Aorta (tissue), 5 donors: ENCODE measurements around the gene MAP2K5. TPM values are rescaled to one million over a fixed set of nuclear protein-coding genes. Genes with fewer than 3 reads are reported as not detected.
A peak's percentile ranks its signal among the peaks of the same experiment; 100 is the strongest.

Experiments
- ATAC-seq: fragments of 200-7000 bp; cut with Tn5 transposase; one replicate; pipeline ENCODE4 v1.9.1; 2022; ENCODE audit warnings: moderate library complexity; ENCODE audit not compliant: low FRiP score
- DNase-seq, 2 donors: peaks; one replicate each; pipeline ENCODE4 v3.0.0-alpha.2; 2020
- H3K27ac ChIP-seq, 2 donors: one replicate each; pipeline ENCODE4 v1.5.1; 2013; ENCODE audit warnings: low read length in 2 of 2, mild to moderate bottlenecking in 2 of 2, moderate library complexity in 2 of 2, control low read depth in 1 of 2, inconsistent platforms in 1 of 2, low read depth in 1 of 2
- H3K27me3 ChIP-seq, 2 donors: one replicate each; pipeline ENCODE4 v1.6.1; 2013; ENCODE audit warnings: control low read depth in 1 of 2, low read length in 1 of 2, mild to moderate bottlenecking in 1 of 2, moderate library complexity in 1 of 2; ENCODE audit not compliant: insufficient read depth in 2 of 2, control insufficient read depth in 1 of 2
- H3K36me3 ChIP-seq, 2 donors: one replicate each; pipeline ENCODE4 v1.6.1; 2013; ENCODE audit warnings: control low read depth in 1 of 2, low read length in 1 of 2, mild to moderate bottlenecking in 1 of 2; ENCODE audit not compliant: insufficient read depth in 2 of 2, control insufficient read depth in 1 of 2
- H3K4me1 ChIP-seq, 2 donors: one replicate each; pipeline ENCODE4 v1.6.1; 2013; ENCODE audit warnings: low read length in 2 of 2, control low read depth in 1 of 2, mild to moderate bottlenecking in 1 of 2, moderate library complexity in 1 of 2; ENCODE audit not compliant: insufficient read depth in 2 of 2, control insufficient read depth in 1 of 2
- H3K4me3 ChIP-seq, 2 donors: one replicate each; pipeline ENCODE4 v1.5.1; 2013; ENCODE audit warnings: low read length in 2 of 2, control low read depth in 1 of 2, mild to moderate bottlenecking in 1 of 2
- H3K9me3 ChIP-seq: one replicate; pipeline ENCODE4 v1.6.1; 2013; ENCODE audit warnings: mild to moderate bottlenecking, low read length; ENCODE audit not compliant: control insufficient read depth
- WGBS, 2 donors: extraction: QIAGEN DNeasy Blood & Tissue Kit; methylation state at CpG; one replicate each; pipeline ENCODE4 v1.1.7; 2013; 5-methylcytosine and 5-hydroxymethylcytosine counted together
- intact Hi-C, 2 donors: fragments of 100-400 bp; cut with DNase I; formaldehyde crosslinking; loops; one replicate each; pipeline versions ENCODE4 v1.14.2 to v1.15.0; 2022
- polyA plus RNA-seq, 2 donors: library from polyadenylated mRNA; stranded (reverse); fragments of 200-250 nt; gene quantifications; one replicate each; pipeline ENCODE4 v1.2.3, GENCODE V29; 2013
- total RNA-seq, 2 donors: library from RNA; stranded (reverse); fragmentation: NEBNext Ultra II Directional; extraction: Animal tissue kit (Norgen Biotek cat#: 25700); gene quantifications; one replicate each; pipeline ENCODE4 v1.2.1, GENCODE V29; 2021
- donor health status: healthy with polysubstance abuse.
- donor health status: Bipolar disorder and iron deficiency.
- donor health status: DM: no; HTN: no; CAD: no.
- donor health status: DM: no; HTN: no; CAD: no.
- donor health status: DM: yes; HTN: yes; CAD: no.

Gene MAP2K5
- total and polyA plus RNA-seq, 4 donors, result 7.3 to 29.2 (median 17.1) TPM

- peaks cover 3% of the 10 kb centered on the region for H3K9me3 ChIP-seq
- no peak overlapping the region for H3K27ac ChIP-seq
- no peak overlapping the region for H3K4me3 ChIP-seq
- WGBS, 2 donors, result 14 to 18% methylated on average over 66 to 68 of the region's 68 CpGs
- H3K27me3 ChIP-seq, result no peaks in the 10 kb centered on the region
- no peaks in the 10 kb centered on the region for H3K36me3 ChIP-seq
- DNase-seq, result peak in 1 of 2 donors; percentile 65
- no peak for ATAC-seq
- intact Hi-C loops, result loop anchor here (5.0 to 10.0 kb wide), 3 partner anchors 285 to 373 kb away; partner anchors contain the start of genes C15orf61 (in 1 of the 2) and MAP2K5 (in 1 of the 2)
- H3K4me1 ChIP-seq, result no peaks in the 10 kb centered on the region
These were observed 287.4 kb downstream of the MAP2K5 start for GRCh38 chr15:67829647-67830504.

DNA sequence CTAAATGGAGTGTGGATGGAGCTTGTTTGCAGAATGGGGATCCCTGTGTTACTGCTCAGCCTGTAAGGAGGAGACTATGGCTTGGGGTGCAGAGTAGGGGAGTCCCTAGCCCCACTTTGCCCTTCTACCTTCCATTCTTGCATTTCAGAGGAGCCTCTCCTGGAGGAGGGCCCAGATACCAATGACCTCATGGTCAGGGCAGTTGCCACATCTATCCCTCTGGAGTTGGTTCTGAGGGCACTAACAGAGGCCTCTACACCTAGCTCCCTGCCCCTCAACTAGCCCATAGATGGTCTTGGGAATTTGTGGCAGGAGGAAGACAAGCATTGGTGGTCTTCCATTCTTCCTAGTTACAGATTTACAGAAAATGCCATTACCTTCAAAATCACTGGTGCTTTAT lies 288.9 kb downstream of the MAP2K5 start:
- DNase-seq, result no peak
- H3K9me3 ChIP-seq, result no peaks in the 10 kb centered on the region
- ATAC-seq, result no peak
- H3K4me1 ChIP-seq, result no peaks in the 10 kb centered on the region
- intact Hi-C loops, result loop anchor here (5.0 to 10.0 kb wide), 3 partner anchors 287 to 374 kb away; partner anchors contain the start of genes C15orf61 (in 1 of the 2) and MAP2K5 (in 1 of the 2)
- H3K27ac ChIP-seq, result no peak overlapping the region
- no peaks in the 10 kb centered on the region for H3K36me3 ChIP-seq
- H3K27me3 ChIP-seq, result no peaks in the 10 kb centered on the region
- H3K4me3 ChIP-seq, result no peak overlapping the region

- Histone ChIP-seq H3K36me3 (no peaks in the 10 kb centered on the region), H3K27me3 (no peaks in the 10 kb centered on the region), H3K9me3 (no peaks in the 10 kb centered on the region), H3K4me3 (no peak overlapping the region), H3K27ac (no peak overlapping the region), H3K4me1 (no peaks in the 10 kb centered on the region)
- ATAC-seq (no peak), DNase-seq (peak in 1 of 2 donors; percentile 43)
- intact Hi-C loops, result loop anchor here (5.0 to 10.0 kb wide), 3 partner anchors 287 to 375 kb away; partner anchors contain the start of genes C15orf61 (in 1 of the 2) and MAP2K5 (in 1 of the 2)
- WGBS, 2 donors, result 30 to 33% methylated on average over 9 of the region's 9 CpGs
These were observed 289.6 kb downstream of the MAP2K5 start for GRCh38 chr15:67832031-67832551.

GRCh38 chr15:67832897-67833709 lies 290.6 kb downstream of the MAP2K5 start:
- ATAC-seq (no peak), DNase-seq (peak in 1 of 2 donors; percentile 59)
- H3K4me3 ChIP-seq, result no peak overlapping the region
- 10 to 12% methylated on average over 32 of the region's 32 CpGs for WGBS, 2 donors
- no peaks in the 10 kb centered on the region for H3K4me1 ChIP-seq
- no peak overlapping the region for H3K27ac ChIP-seq
- no peaks in the 10 kb centered on the region for H3K36me3 ChIP-seq
- no peaks in the 10 kb centered on the region for H3K27me3 ChIP-seq
- no peaks in the 10 kb centered on the region for H3K9me3 ChIP-seq
- intact Hi-C loops, result loop anchor here (5.0 to 10.0 kb wide), 3 partner anchors 288 to 376 kb away; partner anchors contain the start of genes C15orf61 (in 1 of the 2) and MAP2K5 (in 1 of the 2)

GRCh38 chr15:67833710-67834511 lies 291.4 kb downstream of the MAP2K5 start:
- DNase-seq (peak in 1 of 2 donors; percentile 79), ATAC-seq (peak; percentile 39)
- Histone ChIP-seq H3K27ac (no peak overlapping the region), H3K9me3 (no peaks in the 10 kb centered on the region), H3K4me3 (no peak overlapping the region), H3K36me3 (no peaks in the 10 kb centered on the region), H3K4me1 (no peaks in the 10 kb centered on the region), H3K27me3 (no peaks in the 10 kb centered on the region)
- intact Hi-C loops, result loop anchor here (2.0 to 10.0 kb wide), 4 partner anchors 289 to 377 kb away; partner anchors contain the start of genes C15orf61 (in 1 of the 2) and MAP2K5 (in 1 of the 2)
- 2 to 3% methylated on average over 43 to 44 of the region's 44 CpGs for WGBS, 2 donors

GRCh38 chr15:67834581-67835296 lies 292.2 kb downstream of the MAP2K5 start:
- Histone ChIP-seq H3K4me3 (no peak overlapping the region), H3K27me3 (no peaks in the 10 kb centered on the region), H3K4me1 (no peaks in the 10 kb centered on the region), H3K9me3 (no peaks in the 10 kb centered on the region), H3K36me3 (no peaks in the 10 kb centered on the region), H3K27ac (no peak overlapping the region)
- intact Hi-C loops, result loop anchor here (2.0 to 10.0 kb wide), 4 partner anchors 290 to 378 kb away; partner anchors contain the start of genes C15orf61 (in 1 of the 2) and MAP2K5 (in 1 of the 2)
- WGBS, 2 donors, result 1 to 2% methylated on average over 53 to 59 of the region's 59 CpGs
- ATAC-seq (no peak), DNase-seq (no peak)

DNA sequence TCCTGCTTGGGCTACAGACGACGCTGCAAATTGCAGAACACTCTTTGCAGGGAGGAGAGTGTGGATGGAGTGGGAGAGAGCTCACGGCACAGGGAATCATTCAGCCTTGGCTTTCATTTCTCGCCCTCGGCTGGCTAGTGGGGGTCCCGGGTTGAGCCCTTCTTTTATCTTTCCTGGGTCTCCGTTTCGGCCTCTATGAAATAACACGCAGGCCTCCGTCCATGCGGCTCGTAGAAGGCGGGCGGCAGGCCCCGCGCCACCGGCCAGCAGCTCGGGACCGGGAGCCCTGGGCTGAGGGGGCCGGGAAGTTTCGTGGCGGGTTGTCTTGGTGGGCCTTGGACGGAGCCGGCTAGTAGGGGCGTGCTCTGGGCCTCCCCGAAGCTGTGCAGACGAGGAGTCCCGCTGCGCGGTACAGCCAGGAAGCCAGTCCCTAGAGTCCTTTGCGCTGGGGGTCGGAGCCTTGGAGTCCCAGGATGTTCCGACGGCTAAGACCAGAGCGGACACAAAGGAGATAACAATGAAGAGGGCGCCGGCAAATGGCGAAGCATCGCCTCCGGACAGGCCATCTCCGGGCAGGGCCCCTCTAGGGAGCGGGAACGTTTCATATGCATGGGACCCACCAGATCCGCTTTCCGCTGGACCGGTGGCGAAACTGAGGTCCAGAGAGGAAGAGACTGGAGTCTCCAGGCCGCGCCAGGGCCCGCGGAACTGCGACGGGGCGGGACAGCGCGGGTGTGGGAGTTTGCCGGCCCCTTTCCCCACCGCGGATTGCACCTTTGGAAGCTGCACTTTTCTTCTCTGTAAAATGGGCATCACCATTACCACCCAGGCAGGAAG lies 293.0 kb downstream of the MAP2K5 start:
- no peak for ATAC-seq
- DNase-seq, result no peak
- intact Hi-C loops, result loop anchor here (2.0 to 10.0 kb wide), 3 partner anchors 291 to 379 kb away; partner anchors contain the start of genes C15orf61 (in 1 of the 2) and MAP2K5 (in 1 of the 2)
- H3K9me3 ChIP-seq, result no peaks in the 10 kb centered on the region
- no peaks in the 10 kb centered on the region for H3K4me1 ChIP-seq
- no peak overlapping the region for H3K4me3 ChIP-seq
- H3K36me3 ChIP-seq, result no peaks in the 10 kb centered on the region
- 4 to 5% methylated on average over 58 to 59 of the region's 59 CpGs for WGBS, 2 donors
- H3K27me3 ChIP-seq, result no peaks in the 10 kb centered on the region
- H3K27ac ChIP-seq, result no peak overlapping the region
